NCI-H1436 treated with DMSO at 0.1 percent for 48 hours (cell line): ENCODE measurements around the gene LBHD2.

Experiments
- DNase-seq: peaks from one replicate; lab custom pipeline; 2025; lab: John Stamatoyannopoulos, UW

The LBHD2 gene

DNA sequence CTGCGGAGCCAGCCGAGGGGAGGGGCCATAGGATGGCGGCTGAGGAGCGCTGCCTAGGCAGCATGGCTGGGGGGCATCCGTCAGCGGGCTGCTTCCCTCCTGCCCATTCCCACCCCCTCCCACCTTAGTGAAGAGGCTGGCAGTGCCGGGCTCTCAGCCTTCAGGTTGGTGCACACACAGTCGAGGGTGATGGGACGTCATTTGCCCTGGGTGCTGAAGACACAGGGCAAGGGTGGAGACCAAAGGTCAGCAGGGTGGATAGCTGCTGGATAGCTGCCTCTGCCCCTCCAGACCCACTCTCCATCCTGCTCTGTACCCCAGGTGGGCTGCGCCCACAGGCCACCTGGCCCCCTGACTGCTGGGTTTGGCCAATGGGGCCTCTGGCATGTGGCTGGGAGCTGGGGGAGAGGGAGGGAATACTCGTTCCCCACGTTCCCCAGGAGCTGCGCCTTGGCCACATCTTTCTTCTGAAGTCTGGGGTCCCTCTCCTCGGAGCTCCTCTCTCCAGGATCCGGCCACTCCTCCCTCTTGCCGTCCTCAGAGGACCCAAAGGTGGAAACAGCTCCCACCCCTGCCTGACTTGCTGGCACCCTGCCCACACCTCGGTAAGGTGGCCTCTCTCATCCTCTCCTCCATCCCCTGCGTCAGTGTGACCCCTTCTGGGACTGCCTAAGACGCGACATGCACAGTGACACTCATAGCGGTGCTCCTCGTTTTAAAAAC, 15.5 kb upstream of the LBHD2 start:
- DNase-seq = no peak

- no peak for DNase-seq
Observed at GRCh38 chr14:103070263-103070885, 13.6 kb upstream of the LBHD2 start.

DNA sequence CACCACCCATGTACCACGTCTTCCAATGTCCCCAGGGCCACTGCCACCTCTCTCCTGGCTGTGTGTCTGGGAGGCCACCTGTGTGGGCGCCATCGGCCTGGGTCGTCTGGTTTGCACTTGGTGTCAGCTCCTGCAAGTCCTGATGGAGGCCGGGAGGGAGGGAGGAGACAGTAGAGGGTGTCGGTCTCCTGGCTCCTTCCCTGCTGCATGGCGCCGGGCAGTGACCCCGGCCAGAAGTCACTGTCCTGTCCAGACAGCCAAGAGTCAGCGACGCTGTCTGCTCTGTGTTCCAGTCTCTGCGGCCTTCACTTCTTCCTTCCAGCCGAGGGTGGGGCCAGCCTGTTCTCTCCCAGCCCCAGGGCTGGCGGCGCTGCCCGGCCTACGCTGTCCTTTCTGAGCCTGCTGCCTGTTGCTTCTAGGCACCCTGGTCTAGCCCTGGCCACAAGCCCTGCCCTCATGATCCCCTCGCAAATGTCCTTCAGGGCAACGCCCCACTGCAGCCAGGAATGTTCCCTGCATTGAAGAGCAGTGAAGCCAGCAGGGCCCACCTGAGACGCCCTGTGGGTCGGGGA, 13.0 kb upstream of the LBHD2 start:
- DNase-seq = no peak

DNA sequence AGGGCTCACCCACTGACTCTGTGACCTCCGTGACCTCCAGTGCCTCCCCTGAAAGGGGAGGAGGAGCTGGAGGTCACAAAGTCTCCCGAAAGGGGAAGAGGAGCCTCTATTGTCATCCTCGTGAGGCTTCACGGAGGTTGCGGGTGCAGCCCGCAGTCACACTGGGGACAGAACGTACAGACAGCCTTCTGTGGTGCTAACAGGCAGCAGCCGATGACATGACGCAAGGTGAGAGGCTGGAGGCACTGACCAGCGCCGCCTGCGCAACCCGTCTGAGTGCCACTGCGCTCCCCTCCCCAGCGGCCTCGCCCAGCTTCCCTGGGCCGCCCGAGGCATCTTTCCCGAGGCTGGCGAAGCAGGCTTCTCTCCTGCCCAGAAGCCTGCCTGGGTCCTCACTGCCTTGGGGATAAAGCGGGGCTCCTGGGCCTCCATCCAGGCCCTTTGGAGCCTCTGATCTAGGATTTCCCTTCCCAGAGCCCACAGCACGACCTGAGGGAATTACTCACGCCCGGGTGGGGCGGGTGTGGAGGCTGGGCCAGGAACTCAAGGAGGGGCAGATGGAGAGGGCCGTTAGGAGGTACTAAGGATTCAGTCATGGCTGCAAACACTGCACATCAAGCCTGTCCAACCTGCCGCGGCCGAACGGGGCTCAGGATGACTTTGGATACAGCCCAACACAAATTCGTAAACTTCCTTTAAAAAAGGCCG, 12.3 kb upstream of the LBHD2 start:
- DNase-seq = no peak

- DNase-seq = no peak
Observed at GRCh38 chr14:103072595-103073366, 11.2 kb upstream of the LBHD2 start.

DNA sequence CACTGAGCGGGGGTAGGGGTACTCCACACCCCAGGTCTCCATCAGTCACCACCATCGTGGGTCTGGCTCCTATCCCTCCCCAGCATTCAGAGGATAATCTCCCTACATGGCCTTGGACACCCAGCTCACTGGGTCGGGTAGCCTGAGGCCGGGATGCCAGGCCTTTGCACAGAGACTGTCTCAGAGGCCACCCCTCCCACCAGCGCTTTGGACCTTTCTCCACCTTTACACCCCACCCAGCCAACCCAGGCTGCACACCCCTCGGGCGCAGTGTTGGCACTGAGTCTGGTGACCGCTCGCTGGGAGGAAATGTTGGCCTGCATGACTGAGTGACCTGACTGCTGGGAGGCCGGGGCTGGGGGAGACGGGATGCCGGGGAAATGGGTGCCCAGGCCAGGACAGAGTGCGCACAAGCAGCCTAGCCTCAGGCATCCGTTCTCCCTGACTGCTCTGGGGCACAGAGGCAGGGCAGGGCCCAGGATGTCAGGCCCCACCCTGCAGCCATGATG, 10.6 kb upstream of the LBHD2 start:
- no peak for DNase-seq

- no peak for DNase-seq
Observed at GRCh38 chr14:103073876-103074728, 9.9 kb upstream of the LBHD2 start.

DNA sequence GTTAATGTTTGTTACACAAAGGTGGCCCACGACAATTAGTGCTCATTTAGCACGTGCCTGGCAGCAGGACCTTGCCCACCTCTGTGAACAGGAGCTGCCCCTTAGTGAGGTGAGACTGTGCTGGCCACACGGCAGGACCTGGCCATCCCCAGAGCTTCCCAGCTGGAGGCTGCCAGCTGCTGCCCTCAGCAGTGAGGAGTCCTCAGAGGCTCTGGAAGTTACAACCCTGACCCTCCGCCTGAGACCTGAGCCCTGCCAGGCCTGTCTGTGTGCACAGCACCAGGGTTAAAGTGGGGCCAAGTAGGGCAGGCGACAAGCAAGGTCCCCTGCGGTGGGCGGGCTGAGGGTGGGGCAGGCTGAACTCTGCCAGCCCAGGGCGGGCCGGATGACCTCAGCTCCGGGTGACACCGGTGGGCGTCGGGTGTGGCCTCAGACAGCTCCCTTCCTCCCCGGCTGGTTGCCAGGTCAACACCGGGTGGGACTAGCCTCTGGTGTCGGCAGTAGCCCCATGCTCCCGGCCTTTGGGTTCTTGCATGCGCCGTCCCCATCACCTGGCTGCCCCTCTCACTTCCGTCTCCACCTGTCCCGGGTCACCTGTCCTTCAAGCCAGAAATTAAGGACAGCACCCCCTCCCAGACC, 9.2 kb upstream of the LBHD2 start:
- DNase-seq = no peak

GRCh38 chr14:103078420-103078749, 5.6 kb upstream of the LBHD2 start:
- DNase-seq = peak; percentile 52

DNA sequence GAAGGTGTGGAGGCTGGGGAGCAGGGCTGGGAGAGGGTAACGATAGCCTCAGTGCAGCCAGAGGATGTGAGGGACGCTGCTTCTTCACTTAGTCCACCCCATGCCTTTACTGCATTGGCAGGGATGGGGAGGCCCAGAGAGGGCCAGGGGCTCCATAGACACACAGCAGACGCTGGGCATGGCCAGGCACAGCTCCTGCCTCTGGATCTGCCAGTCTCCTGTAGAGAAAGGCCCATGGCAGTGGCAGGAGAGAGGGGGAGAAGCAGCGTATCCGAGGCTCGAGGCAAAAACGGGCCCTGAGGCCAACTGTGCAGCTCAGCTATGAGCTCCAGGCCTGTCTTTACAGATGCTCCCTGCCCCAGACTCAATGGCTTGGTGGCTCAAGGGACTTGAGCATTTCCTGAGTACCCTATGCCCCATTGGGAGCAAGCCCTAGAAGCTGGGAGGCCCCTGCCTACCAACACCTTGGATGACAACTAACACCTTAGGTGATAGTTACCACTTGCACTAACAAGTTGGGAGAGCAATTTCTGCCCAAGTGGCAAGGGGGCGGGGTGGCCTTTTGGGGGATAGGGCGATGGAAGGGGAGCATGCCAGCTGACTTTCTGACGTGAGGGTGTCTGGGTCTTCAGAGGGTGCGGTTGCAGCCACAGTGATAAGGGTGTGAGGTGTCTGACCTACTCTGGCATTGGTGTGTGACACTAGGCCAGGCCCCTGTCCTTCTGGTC, 5.0 kb upstream of the LBHD2 start:
- DNase-seq = no peak

DNA sequence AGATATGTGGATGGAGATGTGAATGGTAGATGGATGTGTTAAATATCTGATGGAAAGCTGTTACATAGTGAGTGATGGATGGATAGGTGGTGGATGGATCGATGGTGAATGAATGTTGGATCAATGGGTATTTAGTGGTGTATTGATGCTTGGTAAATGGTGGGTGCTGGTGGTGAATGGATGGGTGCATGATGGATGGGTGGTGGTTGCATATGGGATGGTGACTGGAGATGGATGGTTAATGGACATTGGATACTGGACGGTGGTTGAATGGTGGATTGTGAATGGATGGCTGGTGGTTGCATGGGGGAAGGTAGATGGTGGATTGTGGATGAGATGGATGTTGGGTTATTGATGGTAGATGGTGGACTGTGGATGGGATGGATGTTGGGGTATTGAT, 2.1 kb upstream of the LBHD2 start:
- no peak for DNase-seq

DNA sequence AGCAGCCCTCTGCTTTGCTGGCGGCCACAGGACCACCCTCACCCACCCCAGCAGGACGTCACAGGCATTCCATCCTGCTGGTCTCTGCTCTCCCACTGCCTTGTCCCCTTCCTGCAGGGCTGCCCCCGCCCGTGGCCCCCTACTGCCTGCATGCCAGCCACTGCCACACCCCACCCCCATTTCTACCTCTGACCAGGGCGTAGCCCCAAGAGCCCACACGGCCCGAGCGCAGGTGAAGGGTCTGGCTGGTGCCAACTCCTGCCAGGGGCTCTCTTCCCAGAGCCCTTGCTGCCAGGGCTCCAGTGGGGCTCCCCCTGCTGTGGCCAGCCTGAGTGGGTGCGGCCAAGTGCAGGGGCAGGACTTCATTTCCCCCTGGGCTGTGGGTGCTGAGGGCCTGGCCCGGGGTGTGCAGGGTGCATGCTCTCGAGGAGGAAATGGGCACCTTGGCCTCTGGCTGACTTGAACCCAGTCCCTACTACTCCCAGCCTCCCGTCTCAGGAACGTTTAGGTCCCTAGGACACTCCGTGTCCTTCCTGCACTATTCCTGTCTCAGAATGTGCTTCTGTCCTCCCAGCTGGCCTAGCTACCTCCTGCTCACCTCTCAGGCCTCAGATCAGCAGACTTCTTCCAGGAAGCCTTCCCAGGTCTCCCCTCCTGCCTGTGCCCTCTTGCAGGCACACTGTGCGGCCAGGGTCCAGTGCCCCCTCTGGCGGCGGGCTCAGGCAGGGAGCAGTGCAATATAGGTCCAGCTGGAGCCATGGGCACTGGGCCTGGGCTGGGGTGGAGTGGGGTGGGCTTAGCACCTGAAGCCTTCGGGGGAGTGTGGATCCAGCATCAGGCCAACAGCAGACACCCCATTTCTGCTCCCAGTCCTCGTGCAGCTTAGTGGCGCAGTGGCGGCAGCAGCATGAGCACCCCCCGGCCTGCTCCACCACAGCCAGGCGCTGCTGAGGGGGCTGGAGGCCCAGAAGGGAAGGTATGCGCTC, 1.4 kb downstream of the LBHD2 start:
- no peak for DNase-seq

DNA sequence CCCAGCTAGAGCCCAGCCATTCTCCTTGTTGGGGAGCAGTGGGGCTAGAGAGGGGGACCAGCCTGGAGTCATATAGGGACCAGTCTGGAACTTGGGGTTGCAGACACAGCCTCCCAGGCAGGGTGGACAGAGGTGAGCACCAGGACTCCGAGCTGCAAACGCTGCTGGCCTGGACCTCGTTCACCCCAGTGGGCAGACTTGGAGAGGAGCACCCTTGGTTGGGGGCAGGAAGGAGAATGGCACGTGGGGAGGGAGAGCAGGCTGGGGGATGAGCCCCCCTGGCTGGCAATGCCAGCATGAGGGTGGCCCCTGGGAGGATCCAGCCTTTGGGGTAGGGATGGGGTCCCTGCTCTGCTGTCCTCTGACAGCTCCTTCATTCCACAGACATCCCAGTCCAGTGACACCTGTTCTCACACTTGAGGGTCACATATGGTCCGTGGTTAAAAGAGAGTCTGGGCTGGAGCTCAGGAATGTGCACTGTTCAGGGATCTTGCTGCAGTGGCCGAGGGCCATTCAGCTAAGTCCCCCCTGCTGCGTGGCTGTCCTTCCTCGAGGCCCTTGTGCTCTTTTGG, 2.8 kb downstream of the LBHD2 start:
- no peak for DNase-seq

DNA sequence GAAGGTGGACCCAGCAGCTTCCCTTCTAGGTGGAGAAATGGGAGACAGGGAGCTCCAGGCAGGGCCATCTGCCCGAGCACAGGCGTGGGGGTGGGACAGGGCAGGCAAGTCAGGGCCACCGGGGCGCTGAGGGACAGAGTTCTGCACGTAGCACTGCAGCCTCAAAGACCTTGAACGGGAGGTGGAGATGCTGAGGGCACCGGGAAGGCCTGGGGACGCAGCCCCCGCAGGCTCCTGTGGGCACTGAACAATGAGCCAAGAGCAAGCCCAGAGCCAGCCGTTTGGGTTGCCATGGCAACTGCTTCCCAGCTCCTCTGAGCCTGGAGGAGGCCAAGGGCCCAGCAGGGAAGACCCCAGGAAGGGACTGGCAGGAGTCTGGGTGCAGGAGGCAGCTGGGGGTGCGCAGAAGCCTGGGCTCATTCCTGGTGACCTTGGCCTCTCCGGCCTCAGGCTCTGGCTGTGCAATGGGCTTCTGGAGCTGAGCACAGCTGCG, 3.4 kb downstream of the LBHD2 start:
- DNase-seq = no peak

DNA sequence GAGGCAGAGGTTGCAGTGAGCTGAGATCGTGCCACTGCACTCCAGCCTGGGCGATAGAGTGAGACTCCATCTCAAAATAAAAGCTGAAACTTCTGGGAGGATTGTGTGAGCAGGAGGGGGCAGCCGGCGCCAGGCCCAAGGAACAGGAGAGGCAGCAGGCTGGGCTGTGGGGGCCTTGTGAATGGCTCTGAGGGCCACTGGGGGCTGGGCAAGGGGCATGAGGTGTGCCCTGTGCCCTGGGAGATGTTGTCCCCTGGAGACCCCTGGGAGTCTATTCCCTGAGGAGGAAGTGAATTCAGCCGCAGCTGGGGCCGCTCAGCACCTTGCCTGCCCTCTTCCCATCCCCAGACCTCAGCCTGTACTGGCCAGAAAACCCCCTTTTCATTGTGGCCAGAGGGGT, 4.9 kb downstream of the LBHD2 start:
- no peak for DNase-seq

GRCh38 chr14:103089386-103090335, 5.7 kb downstream of the LBHD2 start:
- DNase-seq = no peak

GRCh38 chr14:103090481-103091020, 6.5 kb downstream of the LBHD2 start:
- DNase-seq = no peak
